Measurements from ENCODE around the gene LYZ.

LYZ gene

DNA sequence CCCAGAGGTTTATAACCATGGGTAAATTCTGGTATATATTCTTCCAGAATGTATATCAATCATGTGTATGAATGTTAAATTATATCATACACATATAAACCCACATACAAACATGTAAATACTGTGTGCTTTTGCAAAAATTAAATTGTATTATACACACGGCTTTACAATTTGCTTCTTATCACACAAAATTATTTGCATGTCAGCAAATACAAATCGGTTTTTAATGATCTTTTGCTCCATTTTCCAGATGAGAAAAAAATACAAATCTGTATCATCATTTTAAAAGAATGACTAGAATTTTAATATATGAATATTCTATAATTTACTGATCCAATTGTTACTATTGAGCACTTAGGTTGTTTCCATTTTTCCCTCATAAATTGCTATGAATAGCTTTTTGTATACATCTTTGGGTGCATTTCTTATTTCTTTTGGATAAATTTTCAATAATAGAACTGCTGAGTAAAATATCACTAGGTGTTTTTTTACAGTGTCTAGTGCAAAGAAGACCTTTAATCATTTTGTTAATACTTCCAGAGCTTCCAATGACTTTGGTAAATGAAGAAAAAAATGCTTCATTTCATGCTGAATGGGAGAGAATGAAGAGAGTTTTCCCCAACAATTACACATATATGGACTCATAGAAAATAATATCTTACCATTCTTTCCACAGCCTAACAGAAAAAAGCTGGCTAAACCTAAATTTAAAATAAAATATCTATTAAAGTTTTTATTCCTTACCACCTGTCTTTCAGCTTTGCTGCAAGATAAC lies 3.5 kb downstream of the LYZ start:
- TF ChIP-seq GATA3 (IDR thresholded peaks at IDR 0.05; ENCODE audit: low read depth, low read length) (no peak), GATA2 (IDR thresholded peaks at IDR 0.05; ENCODE audit: low read depth, low read length) (no peak)

DNA sequence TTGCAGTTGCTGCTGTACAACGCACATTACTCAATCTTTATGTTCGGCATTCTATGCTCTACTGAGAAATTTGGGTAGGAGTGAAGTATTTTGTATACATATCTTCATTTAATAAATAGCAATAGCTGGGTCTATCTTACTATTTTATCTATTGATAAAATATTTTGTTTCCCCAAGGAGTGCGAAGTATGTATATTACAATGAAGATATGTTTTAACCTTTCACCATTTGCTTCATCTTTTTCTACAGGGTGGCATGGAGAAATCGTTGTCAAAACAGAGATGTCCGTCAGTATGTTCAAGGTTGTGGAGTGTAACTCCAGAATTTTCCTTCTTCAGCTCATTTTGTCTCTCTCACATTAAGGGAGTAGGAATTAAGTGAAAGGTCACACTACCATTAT lies 4.7 kb downstream of the LYZ start:
- TF ChIP-seq GATA3 (IDR thresholded peaks at IDR 0.05; ENCODE audit: low read depth, low read length): no peak
- no peak for TF ChIP-seq GATA2 (IDR thresholded peaks at IDR 0.05; ENCODE audit: low read depth, low read length)

DNA sequence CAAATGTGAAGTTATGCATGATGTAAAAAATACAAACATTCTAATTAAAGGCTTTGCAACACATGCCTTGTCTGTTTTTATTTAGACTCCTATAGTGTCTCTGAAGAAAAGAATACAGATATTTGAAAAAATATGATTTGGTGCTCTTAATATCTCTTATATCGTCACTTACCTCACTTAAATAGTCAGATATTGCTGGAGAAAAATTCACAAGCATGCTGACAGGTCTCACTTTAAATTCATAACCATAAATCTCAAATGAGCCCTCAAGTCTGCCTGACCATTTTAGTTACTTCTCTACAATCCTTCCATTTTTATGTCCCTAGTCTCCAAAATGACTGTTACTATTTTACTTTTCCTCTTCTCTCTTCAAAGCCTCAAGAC lies 6.0 kb downstream of the LYZ start:
- TF ChIP-seq GATA3 (IDR thresholded peaks at IDR 0.05; ENCODE audit: low read depth, low read length) (no peak), GATA2 (IDR thresholded peaks at IDR 0.05; ENCODE audit: low read depth, low read length) (no peak)

DNA sequence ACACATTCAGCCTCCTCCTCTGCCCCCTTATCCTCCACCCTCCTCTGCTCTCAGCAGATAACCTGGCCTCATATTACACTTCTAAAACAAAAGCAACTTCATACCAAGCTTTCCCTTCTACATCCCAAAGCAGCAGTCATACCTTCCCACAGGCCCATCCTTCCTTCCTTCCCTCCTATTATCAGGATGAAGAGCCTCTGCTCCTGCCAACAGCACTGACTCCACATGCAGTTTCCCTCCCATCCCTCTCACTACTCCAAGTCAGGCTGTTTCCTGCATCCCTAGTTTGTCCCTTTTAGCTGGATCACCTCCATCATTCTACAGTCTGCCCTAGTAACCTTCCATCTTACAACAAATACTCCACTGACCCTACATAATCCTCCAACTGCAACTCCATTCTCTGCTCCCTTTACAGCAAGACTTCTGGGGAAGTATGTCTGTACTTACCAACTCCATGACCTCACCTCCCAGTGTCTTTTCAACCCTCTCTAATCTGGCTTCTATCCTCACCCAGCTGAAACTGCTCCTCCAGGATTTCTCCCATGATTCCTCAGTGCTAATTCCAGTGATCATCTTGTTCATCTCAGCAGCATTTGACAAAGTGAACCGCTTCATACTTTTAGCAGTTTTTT lies 6.5 kb downstream of the LYZ start:
- TF ChIP-seq GATA3 (IDR thresholded peaks at IDR 0.05; ENCODE audit: low read depth, low read length) (no peak), GATA2 (IDR thresholded peaks at IDR 0.05; ENCODE audit: low read depth, low read length) (no peak)

DNA sequence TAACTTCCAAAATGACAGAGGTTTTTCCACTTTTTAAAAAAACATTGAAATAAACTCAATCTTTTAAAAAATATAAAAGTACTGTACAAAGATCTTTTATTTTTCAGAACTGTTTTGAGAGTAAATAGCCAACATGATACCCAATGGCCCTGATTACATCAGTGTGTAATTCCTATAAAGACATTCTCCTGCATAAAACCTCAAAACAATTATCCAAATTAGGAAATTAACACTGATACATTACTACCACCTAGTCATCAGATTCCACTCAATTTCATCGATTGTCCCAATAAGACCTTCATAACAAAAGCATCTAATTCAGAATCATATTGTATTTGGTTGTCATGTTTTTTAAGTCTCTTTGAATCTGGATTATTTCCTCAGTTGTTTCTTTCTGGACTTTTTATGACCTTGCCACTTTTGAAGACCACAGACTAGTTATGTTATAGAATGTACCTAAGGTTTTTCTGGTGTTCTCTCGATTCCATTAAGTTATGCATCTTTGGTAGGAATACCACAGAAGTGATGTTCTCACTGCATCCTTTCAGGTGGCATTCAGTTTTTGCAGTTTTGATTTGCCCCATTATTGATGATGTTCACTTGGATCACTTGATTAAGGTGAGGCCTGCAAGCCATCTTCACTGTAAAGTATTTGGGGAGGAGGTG lies 7.3 kb downstream of the LYZ start:
- TF ChIP-seq GATA2 (IDR thresholded peaks at IDR 0.05; ENCODE audit: low read depth, low read length) (no peak), GATA3 (IDR thresholded peaks at IDR 0.05; ENCODE audit: low read depth, low read length) (no peak)

DNA sequence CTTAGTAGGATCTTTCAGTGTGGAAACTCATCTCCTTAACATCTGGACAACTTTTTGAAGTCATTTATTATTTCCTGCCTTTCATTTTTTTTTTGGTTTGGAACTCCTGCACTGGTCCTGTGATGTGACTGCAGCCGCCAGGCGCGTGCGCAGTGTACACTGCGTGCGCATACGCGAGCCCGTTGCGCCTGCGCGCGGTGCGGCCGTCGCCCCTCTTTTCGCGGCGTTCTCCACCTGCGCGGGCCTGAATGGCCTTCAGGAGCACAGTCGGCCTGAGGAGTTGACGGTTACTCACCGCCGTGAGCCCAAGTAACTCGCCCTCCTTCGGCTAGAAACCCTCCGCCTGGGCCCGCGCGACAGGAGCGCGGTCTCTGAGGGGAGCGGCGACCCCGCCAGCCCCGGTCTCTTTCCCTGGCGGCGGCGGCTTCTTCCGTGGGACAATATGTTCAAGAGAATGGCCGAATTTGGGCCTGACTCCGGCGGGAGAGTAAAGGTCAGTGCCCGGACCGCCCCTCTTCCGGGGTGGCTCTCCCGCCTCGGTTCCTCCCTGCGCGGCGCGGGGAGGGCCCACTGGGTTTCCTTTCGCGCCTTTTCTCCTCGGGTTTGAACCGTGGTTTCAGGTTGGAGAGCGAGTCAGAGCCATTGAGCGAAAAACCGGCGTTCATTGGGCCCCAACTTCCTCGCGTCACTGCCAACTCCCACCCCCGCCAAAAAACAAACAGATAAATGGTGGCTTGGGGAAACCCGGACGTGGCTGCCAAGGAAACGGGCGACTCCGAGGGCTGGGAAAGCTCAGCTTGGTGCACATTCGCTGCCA lies 11.6 kb downstream of the LYZ start, which contains the start of gene YEATS4:
Gene YEATS4, plus strand, starts transcription at position 213 of the 817 bp plus-strand sequence. Its CDS starts 230 bp downstream, at position 443.
- TF ChIP-seq GATA2 (IDR thresholded peaks at IDR 0.05; ENCODE audit: low read depth, low read length): no peak
- no peak for TF ChIP-seq GATA3 (IDR thresholded peaks at IDR 0.05; ENCODE audit: low read depth, low read length)

DNA sequence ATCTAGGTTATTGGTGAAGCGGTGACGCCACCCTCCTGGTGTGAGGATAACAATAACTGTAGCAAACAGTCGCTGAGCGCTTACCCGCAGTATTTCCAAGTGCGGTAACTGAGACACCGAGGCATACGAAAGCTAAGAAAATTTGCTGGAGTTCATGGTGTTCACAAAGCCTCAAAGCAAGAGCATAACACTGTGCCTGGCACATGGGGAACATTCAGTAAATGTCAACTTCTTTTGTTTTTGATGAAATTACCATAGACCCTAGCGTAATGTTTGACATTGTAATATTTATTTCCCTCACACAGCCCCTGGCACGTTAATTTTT lies 12.1 kb downstream of the LYZ start:
- TF ChIP-seq GATA3 (IDR thresholded peaks at IDR 0.05; ENCODE audit: low read depth, low read length): no peak

DNA sequence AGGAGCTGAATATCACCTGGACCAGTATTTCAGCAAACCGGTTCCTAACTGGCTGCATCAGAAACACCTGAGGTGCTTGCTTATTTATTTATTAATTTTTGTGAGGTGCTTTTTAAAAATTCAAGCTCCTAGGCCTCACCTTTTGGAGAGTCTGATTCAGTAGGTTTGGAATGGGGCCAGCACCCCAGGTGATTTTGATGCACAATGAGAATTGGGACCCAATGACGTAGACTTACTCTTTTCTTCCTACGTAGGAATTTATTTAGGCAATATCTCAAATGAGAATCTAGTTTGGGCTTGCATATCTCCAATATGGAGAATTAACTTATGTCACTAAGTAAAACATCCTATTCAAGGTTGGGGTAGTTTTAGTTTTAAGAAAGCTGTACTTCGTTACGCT lies 18.6 kb downstream of the LYZ start:
- TF ChIP-seq GATA2 (IDR thresholded peaks at IDR 0.05; ENCODE audit: low read depth, low read length) (no peak), GATA3 (IDR thresholded peaks at IDR 0.05; ENCODE audit: low read depth, low read length) (no peak)

DNA sequence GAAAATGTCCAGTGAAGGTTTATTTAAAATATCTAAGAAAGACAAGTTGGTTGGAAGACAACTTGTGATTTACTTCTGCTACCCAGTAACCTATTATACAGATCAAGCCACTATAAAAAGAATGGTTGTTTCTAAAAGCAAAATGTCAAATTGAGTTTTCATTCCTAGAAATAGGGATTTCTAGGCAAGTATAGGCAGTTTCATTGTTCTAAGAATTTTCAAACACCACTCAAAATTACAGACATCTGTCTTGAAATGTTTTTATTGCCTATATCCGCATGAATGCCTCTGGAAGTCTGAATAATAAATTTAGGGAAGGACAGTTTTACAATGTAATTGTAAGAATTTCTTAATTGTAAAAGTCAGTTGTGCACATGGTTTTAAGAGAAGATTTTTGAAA lies 20.0 kb downstream of the LYZ start:
- TF ChIP-seq GATA3 (IDR thresholded peaks at IDR 0.05; ENCODE audit: low read depth, low read length): no peak
- no peak for TF ChIP-seq GATA2 (IDR thresholded peaks at IDR 0.05; ENCODE audit: low read depth, low read length)

DNA sequence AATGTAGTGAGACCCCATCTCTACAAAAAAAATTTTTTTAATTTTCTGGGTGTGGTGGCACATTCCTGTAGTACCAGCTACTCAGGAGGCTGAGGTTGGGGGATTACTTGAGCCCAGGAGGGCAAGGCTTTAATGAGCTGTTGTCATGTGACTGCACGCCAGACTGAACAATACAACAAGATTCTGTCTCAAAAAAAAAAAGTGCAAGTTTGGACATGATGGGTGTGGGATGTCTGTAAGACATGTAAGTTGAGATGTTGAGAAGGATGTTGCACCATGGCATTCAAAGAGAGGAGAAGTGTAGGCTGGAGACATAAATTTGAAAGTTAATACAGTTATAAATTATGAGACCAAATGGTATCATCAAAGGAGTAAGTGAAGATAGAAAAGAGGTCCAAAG lies 34.9 kb downstream of the LYZ start:
- no peak for TF ChIP-seq GATA3 (IDR thresholded peaks at IDR 0.05; ENCODE audit: low read depth, low read length)
- TF ChIP-seq GATA2 (IDR thresholded peaks at IDR 0.05; ENCODE audit: low read depth, low read length): no peak

DNA sequence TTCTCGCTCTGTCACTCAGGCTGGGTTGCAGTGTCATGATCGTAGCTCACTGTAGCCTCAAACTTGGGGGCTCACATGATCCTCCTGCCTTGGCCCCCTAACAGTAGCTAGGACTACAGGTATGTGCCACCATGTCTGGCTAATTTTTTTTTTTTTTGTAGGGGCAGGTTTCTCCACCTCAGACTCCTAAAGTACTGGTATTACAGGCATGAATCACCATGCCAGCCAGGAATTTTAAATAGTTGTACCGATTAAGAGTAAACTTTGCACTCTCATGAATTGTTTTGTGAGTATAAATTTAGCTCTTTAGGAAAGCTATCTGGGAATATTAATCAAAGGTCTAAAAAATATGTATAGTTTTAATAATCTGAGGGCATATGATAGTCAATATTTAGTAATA lies 36.9 kb downstream of the LYZ start:
- TF ChIP-seq GATA3 (IDR thresholded peaks at IDR 0.05; ENCODE audit: low read depth, low read length) (no peak), GATA2 (IDR thresholded peaks at IDR 0.05; ENCODE audit: low read depth, low read length) (no peak)

DNA sequence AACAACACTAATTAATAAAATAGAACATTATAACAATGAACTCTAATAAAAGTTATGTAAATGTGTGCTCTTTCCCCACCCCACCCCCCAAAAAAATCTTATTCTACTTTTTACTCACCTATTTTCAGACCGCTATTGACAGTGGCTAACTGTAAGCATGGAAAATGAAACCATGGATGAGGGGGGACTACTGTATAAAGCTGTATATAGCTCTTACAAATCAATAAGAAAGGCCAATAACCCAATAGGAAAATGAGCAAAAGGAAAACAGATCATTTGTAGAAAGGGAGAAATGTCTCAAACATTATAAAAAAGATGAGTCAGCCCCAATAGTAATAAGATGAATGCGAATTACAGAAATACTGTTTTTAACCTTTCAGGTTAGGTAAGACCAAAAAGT lies 38.7 kb downstream of the LYZ start:
- no peak for TF ChIP-seq GATA3 (IDR thresholded peaks at IDR 0.05; ENCODE audit: low read depth, low read length)
- TF ChIP-seq GATA2 (IDR thresholded peaks at IDR 0.05; ENCODE audit: low read depth, low read length): no peak

DNA sequence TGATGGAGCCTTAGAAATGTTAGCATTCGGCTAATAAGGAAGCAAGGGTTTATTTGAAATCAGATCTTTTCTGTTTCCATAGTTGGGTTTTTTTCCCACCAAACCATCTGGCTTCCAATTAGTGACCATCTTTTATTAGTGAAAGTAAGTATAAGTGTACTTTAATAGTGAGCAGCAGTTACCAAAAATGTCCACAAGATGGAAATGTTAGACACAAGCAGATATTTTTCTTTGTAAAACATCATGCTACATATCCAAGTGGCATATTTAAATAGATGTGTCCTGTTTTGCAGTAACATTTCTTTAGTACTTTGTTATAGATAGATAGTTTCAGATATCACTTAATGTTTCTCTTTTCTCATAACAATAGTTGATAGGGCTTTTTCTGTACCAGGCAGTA lies 40.2 kb downstream of the LYZ start:
- TF ChIP-seq GATA2 (IDR thresholded peaks at IDR 0.05; ENCODE audit: low read depth, low read length) (no peak), GATA3 (IDR thresholded peaks at IDR 0.05; ENCODE audit: low read depth, low read length) (no peak)

DNA sequence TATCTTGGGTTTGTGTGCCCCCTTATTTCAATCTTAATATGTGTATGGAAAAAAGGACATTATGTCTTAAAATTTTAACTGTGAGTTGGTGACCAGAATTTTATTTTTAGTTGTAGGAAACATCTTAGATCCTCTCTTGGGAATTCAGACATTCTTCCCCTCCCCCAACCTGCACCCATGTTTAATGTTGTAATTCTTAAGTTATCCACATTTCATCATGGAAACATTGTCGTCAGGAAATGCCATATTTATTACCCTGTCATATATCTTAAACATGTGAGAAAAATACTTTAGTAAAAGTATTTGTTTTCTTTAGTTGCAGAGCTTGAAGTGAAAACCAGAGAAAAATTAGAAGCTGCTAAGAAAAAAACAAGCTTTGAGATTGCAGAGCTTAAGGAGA lies 41.6 kb downstream of the LYZ start:
- TF ChIP-seq GATA3 (IDR thresholded peaks at IDR 0.05; ENCODE audit: low read depth, low read length): no peak
- no peak for TF ChIP-seq GATA2 (IDR thresholded peaks at IDR 0.05; ENCODE audit: low read depth, low read length)

Data from SH-SY5Y (cell line).